ENCODE data around the gene AGAP3. TPM values are rescaled to one million over a fixed set of nuclear protein-coding genes. Genes with fewer than 3 reads are reported as not detected.
A peak's percentile ranks its signal among the peaks of the same experiment; 100 is the strongest.

AGAP3 gene
- total RNA-seq, 1 experiment from 2014 or later, result 58.9 TPM

DNA sequence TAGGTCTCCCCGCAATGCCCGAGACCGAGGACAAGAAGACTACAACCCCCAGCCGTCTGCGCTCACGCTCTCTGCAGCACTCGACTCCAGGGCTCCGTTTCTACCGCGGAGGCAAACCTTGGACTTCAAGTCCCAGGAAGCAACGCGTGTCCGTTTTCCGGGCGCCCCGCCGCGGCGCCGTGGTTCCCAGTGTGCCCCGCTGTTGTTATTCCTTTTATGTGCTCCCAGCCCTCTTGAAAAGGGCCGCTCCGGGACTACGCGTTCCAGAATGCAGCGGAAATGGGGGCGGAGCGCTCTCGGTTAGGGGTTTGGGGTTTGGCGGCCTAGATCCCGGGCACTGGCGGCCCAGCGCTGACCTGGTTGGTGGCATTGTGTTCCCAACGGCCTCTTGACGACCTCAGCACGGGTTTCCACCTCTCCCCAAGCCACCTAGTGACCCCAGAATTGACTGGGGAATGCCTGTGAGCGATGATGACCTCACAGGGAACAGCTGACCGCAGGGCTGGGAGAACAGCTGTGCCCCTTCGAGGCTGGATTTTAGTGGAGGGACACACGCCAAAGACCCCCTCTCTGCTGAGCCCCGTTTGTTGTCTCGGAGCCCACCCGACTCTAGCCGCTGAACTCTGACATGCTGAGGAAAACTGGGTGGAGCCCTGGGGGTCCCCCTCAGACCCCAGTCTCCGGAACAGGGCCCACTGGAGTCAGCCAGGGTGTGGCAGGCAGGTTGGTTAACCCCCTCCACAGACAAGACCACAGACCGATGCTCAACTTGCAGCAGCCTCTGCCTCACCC lies 28.1 kb upstream of the AGAP3 start:
- DNase-seq (ENCODE audit: low spot score), result peak; percentile 98

GRCh38 chr7:151058781-151059366 lies 27.4 kb upstream of the AGAP3 start:
- DNase-seq (ENCODE audit: low spot score), result no peak

GRCh38 chr7:151059367-151060112 lies 26.7 kb upstream of the AGAP3 start, which contains the start of gene SLC4A2:
SLC4A2 (plus strand) TSS chr7:151059589; CDS start chr7:151061988, 2,399 bp downstream.
- peak; percentile 66 for DNase-seq (ENCODE audit: low spot score)

GRCh38 chr7:151060113-151060415 lies 26.2 kb upstream of the AGAP3 start:
- no peak for DNase-seq (ENCODE audit: low spot score)

DNA sequence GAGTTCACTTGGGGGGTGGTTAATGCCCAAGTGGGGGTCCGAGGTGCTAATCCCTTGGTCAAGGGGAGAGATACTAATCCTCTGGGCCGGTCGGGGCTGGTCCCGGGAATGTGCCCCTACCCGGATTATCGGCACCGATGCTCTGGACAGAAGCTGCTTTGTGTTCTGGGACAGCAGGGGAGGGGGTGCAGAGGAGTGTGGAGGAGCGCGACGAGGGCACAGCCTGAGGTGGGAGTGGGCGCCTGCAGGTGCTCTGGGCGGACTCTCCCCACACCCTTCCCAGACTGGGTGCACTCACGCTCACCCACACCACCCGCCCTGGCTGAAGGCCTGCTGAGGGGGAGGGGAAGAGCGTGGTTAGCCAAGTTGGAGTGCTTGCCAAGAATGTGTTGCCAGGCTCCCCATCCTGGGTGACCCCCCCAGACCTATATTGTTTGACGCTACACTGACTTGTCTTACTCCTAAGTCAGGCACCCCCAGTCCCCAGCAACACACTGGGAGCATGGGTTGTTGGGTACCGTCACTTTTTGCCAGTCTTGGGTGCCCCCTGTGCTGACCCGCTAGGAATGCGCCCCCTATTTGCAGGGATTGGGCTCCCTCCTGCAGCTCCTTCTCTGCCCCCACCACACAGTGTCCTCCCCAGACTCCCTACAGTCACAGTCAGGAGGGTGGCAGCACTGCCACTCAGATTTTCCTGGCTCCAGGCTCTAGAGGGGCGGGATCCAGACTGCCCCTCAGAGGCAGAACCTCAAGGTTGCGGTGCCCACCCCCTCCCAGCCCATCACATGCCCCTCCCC lies 25.7 kb upstream of the AGAP3 start:
- DNase-seq (ENCODE audit: low spot score), result peak; percentile 82

- DNase-seq (ENCODE audit: low spot score), result no peak
Observed at GRCh38 chr7:151061213-151062110, 24.8 kb upstream of the AGAP3 start.

DNA sequence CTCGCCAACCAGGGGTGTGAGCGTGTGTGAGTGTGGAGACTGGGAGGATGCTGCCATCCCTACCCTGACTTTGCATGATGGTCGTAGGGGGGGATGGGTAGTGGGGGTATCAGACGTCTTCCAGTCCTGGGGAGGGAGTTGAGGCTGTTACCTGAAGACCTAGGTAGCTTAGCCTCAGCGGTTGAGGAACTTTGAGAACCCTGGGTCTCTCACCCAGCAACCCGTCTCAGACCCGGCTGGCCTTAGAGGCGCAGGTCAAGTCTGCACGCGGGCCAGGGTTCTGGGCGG lies 24.2 kb upstream of the AGAP3 start:
- DNase-seq (ENCODE audit: low spot score), result no peak

GRCh38 chr7:151062399-151063211 lies 23.7 kb upstream of the AGAP3 start:
- DNase-seq (ENCODE audit: low spot score), result peak; percentile 49

- peak; percentile 62 for DNase-seq (ENCODE audit: low spot score)
Observed at GRCh38 chr7:151063212-151063561, 23.1 kb upstream of the AGAP3 start.

- no peak for DNase-seq (ENCODE audit: low spot score)
Observed at GRCh38 chr7:151064454-151064853, 21.8 kb upstream of the AGAP3 start.

- no peak for DNase-seq (ENCODE audit: low spot score)
Observed at GRCh38 chr7:151064993-151065392, 21.3 kb upstream of the AGAP3 start.

GRCh38 chr7:151065516-151065915 lies 20.8 kb upstream of the AGAP3 start:
- no peak for DNase-seq (ENCODE audit: low spot score)

GRCh38 chr7:151066273-151066974 lies 19.9 kb upstream of the AGAP3 start:
- no peak for DNase-seq (ENCODE audit: low spot score)

DNA sequence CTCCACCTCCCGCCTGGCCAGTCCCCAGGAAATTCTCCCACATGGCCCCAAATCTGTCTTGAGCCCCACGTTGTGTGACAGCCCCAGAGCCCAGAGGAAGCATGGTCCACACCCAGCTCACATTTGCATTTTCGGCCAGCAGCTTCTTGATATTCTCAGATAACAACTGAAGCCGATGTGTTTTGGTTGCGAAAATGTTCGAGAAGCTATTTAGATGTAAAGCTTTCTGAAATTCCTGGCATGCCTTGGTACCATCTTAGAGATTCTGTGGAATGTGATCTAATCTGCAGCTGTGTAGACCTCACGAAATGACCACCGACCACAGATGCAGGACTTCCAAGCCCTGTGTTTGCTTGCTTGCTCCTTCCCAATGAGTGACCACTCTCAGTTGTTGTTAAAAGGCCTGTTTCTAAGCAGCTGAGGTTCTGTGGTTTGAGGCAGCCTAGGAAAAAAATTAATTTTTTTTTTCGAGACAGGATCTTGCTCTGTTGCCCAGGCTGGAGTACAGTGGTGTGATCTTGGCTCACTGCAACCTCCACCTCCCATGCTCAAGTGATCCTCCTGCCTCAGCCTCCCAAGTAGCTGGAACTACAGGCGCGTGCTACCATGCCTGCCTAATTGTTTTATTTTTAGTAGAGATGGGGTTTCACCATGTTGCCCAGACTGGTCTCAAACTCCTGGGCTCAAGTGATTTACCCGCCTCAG lies 18.1 kb upstream of the AGAP3 start:
- DNase-seq (ENCODE audit: low spot score), result peak; percentile 72

DNA sequence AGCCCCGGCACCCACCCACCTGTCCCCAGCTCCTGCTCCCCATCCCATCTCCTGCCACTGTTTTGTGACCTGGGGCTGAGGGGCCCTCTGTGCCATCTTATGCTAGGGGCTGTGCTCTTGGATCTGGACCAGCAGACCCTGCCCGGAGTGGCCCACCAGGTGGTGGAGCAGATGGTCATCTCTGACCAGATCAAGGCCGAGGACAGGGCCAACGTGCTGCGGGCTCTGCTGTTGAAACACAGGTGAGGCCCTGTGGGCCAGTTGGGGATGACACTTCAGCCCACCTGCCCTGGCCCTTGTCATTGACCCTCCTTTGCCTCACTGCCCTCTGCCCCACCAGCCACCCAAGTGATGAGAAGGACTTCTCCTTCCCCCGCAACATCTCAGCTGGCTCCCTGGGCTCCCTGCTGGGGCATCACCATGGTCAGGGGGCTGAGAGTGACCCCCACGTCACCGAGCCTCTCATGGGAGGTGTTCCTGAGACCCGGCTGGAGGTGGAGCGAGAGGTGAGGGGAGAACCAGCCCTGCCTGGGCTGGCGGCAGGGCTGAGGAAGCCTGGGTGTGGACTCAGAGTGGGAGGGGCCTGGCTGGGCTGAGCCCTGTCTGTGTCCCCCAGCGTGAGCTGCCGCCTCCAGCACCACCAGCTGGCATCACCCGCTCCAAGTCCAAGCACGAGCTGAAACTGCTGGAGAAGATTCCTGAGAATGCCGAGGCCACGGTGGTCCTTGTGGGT lies 16.3 kb upstream of the AGAP3 start:
- DNase-seq (ENCODE audit: low spot score), result no peak

DNA sequence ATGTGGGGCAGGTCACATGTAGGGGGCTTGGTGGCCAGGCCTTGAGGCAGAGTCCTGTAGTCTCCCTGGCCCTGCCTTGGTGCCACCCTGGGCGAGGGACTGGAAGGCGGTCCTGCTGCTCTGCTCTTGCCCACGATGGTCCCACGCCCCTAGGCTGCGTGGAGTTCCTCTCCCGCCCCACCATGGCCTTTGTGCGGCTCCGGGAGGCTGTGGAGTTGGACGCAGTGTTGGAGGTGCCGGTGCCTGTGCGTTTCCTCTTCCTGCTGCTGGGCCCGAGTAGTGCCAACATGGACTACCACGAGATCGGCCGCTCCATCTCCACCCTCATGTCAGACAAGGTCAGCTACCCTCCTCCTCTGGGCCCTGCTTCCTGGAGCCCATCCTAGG lies 15.7 kb upstream of the AGAP3 start:
- no peak for DNase-seq (ENCODE audit: low spot score)

- DNase-seq (ENCODE audit: low spot score), result no peak
Observed at GRCh38 chr7:151071032-151071866, 15.0 kb upstream of the AGAP3 start.

DNA sequence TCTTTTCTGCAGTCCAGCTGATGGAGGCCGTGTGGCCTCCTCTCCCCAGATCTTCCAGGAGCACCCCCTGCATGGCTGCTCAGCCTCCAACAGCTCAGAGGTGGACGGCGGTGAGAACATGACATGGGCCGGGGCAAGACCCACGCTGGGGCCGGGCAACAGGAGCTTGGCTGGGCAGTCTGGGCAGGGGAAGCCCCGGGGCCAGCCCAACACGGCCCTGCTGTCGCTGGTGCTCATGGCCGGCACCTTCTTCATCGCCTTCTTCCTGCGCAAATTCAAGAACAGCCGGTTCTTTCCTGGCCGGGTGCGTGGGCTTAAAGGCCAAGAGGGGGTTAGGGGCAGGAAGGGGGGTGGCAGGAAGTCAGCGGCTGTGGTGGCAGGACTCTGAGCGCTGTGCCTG lies 12.3 kb upstream of the AGAP3 start:
- DNase-seq (ENCODE audit: low spot score), result no peak

All from A172 (cell line).